AG10803 (cell line): ENCODE measurements around the gene TSGA10.
A peak's percentile ranks its signal among the peaks of the same experiment; 100 is the strongest.
"Not testable (repeated sequence)": the region's sequence is repeated elsewhere in the genome, so short reads cannot be mapped to it uniquely, and the experiment has no call there.

Source experiments
- DNase-seq: peaks from one replicate; pipeline ENCODE4 v3.0.0; 2010; ENCODE audit warnings: low read depth
- H3K4me3 ChIP-seq: 2 replicates; pipeline ENCODE4 v1.5.1; 2011; ENCODE audit warnings: mild to moderate bottlenecking, low read length, control low read depth
- CTCF ChIP-seq: conservative IDR thresholded peaks from 2 replicates; pipeline ENCODE4 v1.5.1; 2011; ENCODE audit warnings: mild to moderate bottlenecking, low read length, control low read depth, inconsistent platforms

Gene TSGA10

GRCh38 chr2:99152199-99152895 lies 2.4 kb downstream of the TSGA10 start:
- no peak for TF ChIP-seq CTCF
- DNase-seq = no peak
- H3K4me3 ChIP-seq = no peak overlapping the region

GRCh38 chr2:99150706-99151105 lies 4.0 kb downstream of the TSGA10 start:
- TF ChIP-seq CTCF = no peak
- no peak overlapping the region for H3K4me3 ChIP-seq
- DNase-seq = peak; percentile 42

- no peak for TF ChIP-seq CTCF
- peak; percentile 58 for DNase-seq
- peak within 1 kb of the TSS; percentile 84 for H3K4me3 ChIP-seq
Measured at GRCh38 chr2:99141110-99142108, 13.3 kb downstream of the TSGA10 start, which contains the start of gene C2orf15. TSS of gene C2orf15 (plus strand) at chr2:99141707. CDS start at chr2:99150559, 8,852 bp downstream.

- H3K4me3 ChIP-seq = peak overlapping the region; percentile 84
- TF ChIP-seq CTCF = no peak
- no peak for DNase-seq
Measured at GRCh38 chr2:99140860-99141109, 14.0 kb downstream of the TSGA10 start.

GRCh38 chr2:99140056-99140859 lies 14.5 kb downstream of the TSGA10 start:
- peak overlapping the region; percentile 84 for H3K4me3 ChIP-seq
- no peak for TF ChIP-seq CTCF
- DNase-seq = peak; percentile 11

GRCh38 chr2:99139003-99139402 lies 15.7 kb downstream of the TSGA10 start:
- no peak for DNase-seq
- TF ChIP-seq CTCF = no peak
- no peak overlapping the region for H3K4me3 ChIP-seq

GRCh38 chr2:99135044-99135556 lies 19.6 kb downstream of the TSGA10 start:
- DNase-seq = not testable (repeated sequence)

More at GRCh38 chr2:99135044-99135556, 19.6 kb downstream of the TSGA10 start:
- not testable (repeated sequence) for H3K4me3 ChIP-seq
